K562 (cell line): ENCODE results near the gene PTPN11. TPM values are rescaled to one million over a fixed set of nuclear protein-coding genes. Genes with fewer than 3 reads are reported as not detected.
A peak's percentile ranks its signal among the peaks of the same experiment; 100 is the strongest.

Experiments
- MEF2A ChIP-seq: IDR thresholded peaks from 2 replicates; pipeline ENCODE4 v1.6.1; 2011; ENCODE audit warnings: low read depth, mild to moderate bottlenecking, low read length, moderate library complexity; ENCODE audit not compliant: control insufficient read depth
- NR2C1 ChIP-seq, 2 experiments: fragments of 450-650 bp; IDR thresholded peaks; 2 replicates each; pipeline ENCODE4 v1.6.1; 2017; ENCODE audit warnings: mild to moderate bottlenecking in 2 of 2, antibody characterized with exemption in 1 of 2, inconsistent platforms in 1 of 2, missing compliant biosample characterization in 1 of 2, missing genetic modification characterization in 1 of 2
- PRDM10 ChIP-seq: fragments of 450-650 bp; IDR thresholded peaks from 2 replicates; pipeline ENCODE4 v1.6.1; 2018; ENCODE audit not compliant: partially characterized antibody
- PTBP1 ChIP-seq: fragments of 200-400 bp; formaldehyde crosslinking; IDR thresholded peaks from 2 replicates; pipeline ENCODE4 v1.6.1; 2017; ENCODE audit warnings: low read depth, low read length
- YY1 ChIP-seq, 3 experiments: IDR thresholded peaks; 2 replicates each; pipeline ENCODE4 v1.6.1; 2011; ENCODE audit warnings: low read length in 2 of 3, mild to moderate bottlenecking in 2 of 3, moderate library complexity in 2 of 3, borderline replicate concordance in 1 of 3, control low read depth in 1 of 3, low read depth in 1 of 3; ENCODE audit not compliant: insufficient read depth in 3 of 3, insufficient replicate concordance in 2 of 3, control insufficient read depth in 1 of 3, insufficient read length in 1 of 3; ENCODE audit errors: extremely low read depth in 1 of 3
- ZNF175 ChIP-seq: fragments of 200-800 bp; sonication (Bioruptor generic); IDR thresholded peaks from 2 replicates; pipeline ENCODE4 v1.6.1; 2016; ENCODE audit warnings: low read depth, mild to moderate bottlenecking, missing genetic modification characterization, missing compliant biosample characterization
- polyA plus RNA-seq, 8 experiments: library from polyadenylated mRNA; depleted of rRNA in 4 of 8; stranded (reverse) in 5 of 8; unstranded in 3 of 8; fragments of >200 nt; fragmentation: Nextera tagmentation in 2 of 8; fragmentation: Illumina TruSeq in 1 of 8; extraction: Ambion mirVana in 2 of 8; extraction: Trizol in 1 of 8; gene quantifications; 2 replicates each; pipeline versions ENCODE4 v1.2.1 to v1.2.3, GENCODE V29; 2011 to 2014; ENCODE audit warnings: inconsistent platforms in 1 of 8, missing spikeins in 1 of 8
- total RNA-seq, 7 experiments: library from RNA; depleted of rRNA in 6 of 7; stranded (reverse); fragments of >200 nt in 6 of 7; fragmentation: Illumina TruSeq in 2 of 7; extraction: Trizol in 2 of 7; gene quantifications; 2 replicates each; pipeline versions ENCODE4 v1.2.1 to v1.2.3, GENCODE V29; 2011 to 2021; ENCODE audit warnings: low replicate concordance in 1 of 7

Gene PTPN11
- total and polyA plus RNA-seq, 9 of the 15 experiments (the other 6 are each of a cell fraction or from before 2014, with no cell fraction given): 22.5 to 126 (median 79.7) TPM

GRCh38 chr12:112446008-112446725 lies 27.4 kb downstream of the PTPN11 start (continued):
- peak; percentile 94 for TF ChIP-seq PRDM10
- no peak for TF ChIP-seq NR2C1 (IDR thresholded peaks at IDR 0.05)
- no peak for TF ChIP-seq NR2C1 (tag; IDR thresholded peaks at IDR 0.05)
- no peak for TF ChIP-seq ZNF175
- TF ChIP-seq YY1 (IDR thresholded peaks at IDR 0.05; ENCODE audit: borderline replicate concordance in 1 of 3, control insufficient read depth in 1 of 3, extremely low read depth in 1 of 3, insufficient read depth in 3 of 3, insufficient read length in 1 of 3, insufficient replicate concordance in 2 of 3, low read depth in 1 of 3, low read length in 2 of 3): no peak
- TF ChIP-seq MEF2A: no peak
- no peak for TF ChIP-seq PTBP1
